CD1c-positive myeloid dendritic cell (primary cell): ENCODE data around the gene DPM3.
"Not testable (repeated sequence)": the region's sequence is repeated elsewhere in the genome, so short reads cannot be mapped to it uniquely, and the experiment has no call there.

Experiments
- DNase-seq: peaks from one replicate; pipeline ENCODE4 v3.0.0-alpha.2; 2016; ENCODE audit errors: extremely low spot score

DPM3 gene, protein sequence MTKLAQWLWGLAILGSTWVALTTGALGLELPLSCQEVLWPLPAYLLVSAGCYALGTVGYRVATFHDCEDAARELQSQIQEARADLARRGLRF

DNA sequence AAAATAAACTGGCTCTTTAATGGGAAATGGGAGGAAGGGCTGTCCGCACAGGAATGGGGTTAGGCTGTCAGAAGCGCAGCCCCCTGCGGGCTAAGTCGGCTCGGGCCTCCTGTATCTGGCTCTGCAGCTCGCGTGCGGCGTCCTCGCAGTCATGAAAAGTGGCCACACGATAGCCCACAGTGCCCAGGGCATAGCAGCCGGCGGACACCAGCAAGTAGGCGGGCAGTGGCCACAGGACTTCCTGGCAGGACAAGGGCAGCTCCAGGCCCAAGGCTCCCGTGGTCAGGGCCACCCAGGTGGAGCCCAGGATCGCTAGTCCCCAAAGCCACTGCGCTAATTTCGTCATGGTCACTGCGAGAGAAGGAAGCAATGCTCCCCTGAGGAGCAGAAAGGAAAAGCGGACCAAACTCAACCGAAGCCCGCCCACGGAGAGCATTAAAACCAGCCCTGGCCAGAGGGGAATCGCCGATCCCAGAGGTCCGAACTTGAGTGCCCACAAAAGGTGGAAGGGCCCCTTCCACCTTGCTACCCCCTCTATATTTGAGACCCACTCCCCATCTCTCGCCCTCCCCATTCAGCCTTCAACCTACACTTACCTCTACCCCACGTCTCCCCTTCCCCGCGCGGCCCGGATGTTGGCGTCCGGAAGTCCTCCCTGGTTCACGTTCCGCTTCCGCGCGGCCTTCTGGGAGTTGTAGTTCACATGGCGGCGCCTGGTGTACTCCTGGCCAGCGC lies at the start of gene DPM3:
DPM3 (minus strand) TSS at position 637 of the 735 bp plus-strand sequence; CDS start at position 346, 291 bp downstream.
- peak; percentile 94 for DNase-seq

DNA sequence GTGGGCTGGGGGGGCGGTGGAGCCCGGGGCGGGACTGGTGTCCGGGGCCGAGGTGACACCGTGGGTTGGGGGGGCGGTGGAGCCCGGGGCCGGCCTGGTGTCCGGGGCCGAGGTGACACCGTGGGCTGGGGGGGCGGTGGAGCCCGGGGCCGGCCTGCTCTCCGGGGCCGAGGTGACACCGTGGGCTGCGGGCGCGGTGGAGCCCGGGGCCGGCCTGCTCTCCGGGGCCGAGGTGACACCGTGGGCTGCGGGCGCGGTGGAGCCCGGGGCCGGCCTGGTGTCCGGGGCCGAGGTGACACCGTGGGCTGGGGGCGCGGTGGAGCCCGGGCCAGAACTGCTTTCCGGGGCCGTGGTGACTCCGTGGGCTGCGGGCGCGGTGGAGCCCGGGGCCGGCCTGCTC lies 49.6 kb upstream of the DPM3 start:
- DNase-seq = not testable (repeated sequence)

DNA sequence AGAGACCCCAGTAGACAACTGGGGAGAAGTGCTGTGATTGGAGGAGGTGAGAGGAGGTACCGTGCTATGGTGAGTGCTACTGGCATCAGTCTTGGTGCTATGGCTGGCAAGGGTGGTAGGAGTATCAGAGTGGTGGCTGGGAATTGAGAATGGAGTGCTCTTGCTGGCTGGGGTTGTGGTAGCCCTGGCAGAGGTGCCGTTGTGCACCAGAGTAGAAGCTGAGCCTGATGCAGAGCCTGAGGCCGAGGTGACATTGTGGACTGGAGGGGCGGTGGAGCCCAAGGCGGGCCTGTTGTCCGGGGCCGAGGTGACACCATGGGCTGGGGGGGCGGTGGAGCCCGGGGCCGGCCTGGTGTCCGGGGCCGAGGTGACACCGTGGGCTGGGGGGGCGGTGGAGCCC lies 47.9 kb upstream of the DPM3 start:
- DNase-seq = no peak

DNA sequence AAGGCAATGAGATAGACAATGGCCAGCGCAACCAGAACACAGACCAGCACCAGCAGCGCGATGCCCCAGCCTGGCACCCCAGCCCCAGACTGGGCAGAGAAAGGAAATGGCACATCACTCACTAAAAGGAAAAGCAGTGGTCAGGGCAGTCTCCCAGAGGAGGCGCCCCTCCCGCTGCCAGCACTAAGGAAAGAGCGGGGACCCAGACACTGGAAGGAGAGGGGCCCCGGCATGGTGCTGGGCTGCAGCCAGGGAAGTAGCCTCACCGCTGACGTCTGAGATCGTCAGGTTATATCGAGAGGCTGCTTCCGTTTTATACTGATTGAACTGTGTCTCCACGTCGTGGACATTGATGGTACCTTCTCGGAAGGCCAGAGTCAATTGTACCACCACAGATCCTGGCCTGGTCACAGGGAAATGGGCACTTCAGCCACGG lies 47.1 kb upstream of the DPM3 start:
- DNase-seq = no peak

DNA sequence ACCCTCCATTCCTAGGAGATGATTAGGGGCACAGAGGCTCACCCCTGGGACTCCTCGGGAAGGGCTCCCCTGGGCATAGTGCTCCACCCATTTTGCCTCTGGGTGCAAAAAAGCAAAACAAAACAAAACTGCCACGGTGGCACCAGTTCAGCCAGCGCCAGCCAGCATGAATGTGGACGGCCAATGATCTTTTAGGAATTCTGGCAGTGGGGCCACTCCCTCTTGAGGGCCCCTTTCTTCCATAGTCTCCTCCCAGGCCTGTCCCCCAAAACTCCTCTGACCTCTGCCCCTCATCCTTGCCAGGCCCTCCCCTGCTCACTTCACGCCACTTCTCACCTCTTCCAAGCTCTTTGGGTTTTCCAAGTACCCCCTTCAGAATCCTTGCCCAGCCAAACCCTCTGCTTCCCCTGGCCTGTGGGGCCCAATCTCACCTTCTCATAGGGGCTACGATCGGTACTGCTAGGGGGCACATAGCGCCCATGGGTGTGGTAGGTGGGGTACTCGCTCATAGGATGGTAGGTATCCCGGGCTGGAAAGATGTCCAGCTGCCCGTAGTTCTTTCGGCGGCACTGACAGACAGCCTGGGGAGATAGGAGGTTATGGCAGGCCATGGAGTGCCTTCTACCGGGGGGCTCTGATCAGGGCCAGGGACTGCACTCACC lies 46.6 kb upstream of the DPM3 start:
- DNase-seq = no peak

DNA sequence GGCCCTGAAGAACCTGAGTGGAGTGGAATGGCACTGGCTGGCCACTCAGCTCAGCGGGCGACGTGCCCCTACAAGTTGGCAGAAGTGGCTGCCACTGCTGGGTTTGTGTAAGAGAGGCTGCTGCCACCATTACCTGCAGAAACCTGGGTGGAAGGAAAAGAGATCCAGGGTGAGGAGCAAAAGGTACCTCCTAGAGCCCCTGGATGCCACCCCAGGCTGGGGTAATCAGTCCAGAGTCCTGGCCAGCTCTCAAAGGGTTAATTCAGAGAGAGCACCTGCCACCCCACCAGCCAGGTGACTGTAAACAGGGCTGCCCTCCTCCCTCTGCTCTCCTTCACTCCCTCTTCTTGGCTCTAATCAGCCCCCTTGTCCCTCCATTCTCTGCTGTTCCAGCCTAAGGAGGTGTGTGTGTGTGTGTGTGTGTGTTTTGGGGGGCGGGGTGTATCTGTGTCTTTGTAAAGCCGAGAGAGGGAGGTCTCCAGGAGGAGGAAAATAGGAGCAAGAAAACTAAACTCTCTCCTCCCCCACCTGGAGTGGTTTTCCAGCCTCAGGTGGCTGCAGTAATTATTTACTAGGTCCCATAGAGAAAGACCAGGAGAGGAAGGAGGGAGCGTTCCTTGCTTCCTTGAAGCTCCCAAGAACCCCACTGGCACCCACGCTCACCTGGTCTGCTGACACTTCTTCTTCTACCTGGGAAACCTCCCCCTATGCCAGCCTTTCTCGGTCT lies 45.9 kb upstream of the DPM3 start:
- DNase-seq = no peak

DNA sequence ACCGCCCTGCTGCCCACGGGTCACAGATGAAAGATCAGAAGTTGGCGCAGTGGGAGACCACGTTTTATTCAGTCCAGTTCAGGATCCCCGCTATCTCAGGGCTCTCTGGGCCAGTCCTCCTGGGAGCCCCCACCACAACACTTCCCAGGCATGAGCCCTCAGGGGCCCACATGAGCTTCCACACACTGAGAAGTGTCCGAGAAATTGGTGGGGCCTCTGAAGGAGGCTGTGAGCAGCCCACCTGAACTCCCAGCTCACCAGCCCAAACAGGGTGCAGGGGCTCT lies 45.4 kb upstream of the DPM3 start:
- DNase-seq = no peak

DNA sequence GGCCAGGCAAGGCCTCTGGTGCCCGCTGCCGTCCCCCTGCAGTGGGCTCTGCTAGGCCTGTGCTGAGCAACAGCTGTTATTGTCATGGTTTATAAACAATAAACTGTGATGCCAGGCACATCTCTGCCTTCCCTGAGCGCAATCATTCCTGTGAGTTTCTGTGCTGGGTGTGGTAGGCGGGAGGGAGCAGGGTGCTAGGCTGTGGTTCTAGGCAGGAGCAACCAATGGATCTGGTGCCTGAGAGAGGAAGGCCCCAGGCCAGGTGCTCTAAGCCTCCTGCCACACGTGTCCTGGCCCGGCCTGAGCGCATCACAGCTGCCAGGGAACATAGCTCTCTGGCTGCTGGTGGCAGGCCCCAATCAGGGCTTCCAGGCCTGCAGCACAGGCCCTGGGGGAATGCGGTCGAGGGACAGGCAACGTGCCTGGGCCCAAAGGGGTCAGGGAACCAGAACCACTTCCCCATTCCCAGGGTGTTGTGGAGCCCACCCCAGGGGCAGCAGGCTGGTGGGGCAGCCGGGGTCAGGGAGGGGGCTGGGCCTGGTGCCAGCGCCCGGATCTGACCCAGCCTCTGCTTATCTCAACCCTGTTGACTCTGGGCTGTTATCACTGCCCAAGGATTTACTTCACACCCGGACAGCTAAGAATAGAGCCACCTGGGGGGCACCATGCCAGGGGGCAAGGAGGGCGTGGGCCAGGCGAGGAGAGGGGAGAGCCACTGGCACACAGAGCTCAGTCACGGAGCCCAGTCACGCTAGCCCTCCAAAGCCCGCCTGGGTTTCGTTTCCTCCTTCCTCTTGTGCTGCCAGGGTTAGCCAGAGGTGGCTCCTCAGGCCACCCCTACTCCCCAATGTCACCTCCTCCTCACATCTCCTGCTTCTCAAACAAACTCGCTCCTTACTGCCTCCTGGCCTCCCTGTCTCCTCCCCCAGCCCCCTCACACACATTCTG lies 44.8 kb upstream of the DPM3 start:
- peak; percentile 91 for DNase-seq

DNA sequence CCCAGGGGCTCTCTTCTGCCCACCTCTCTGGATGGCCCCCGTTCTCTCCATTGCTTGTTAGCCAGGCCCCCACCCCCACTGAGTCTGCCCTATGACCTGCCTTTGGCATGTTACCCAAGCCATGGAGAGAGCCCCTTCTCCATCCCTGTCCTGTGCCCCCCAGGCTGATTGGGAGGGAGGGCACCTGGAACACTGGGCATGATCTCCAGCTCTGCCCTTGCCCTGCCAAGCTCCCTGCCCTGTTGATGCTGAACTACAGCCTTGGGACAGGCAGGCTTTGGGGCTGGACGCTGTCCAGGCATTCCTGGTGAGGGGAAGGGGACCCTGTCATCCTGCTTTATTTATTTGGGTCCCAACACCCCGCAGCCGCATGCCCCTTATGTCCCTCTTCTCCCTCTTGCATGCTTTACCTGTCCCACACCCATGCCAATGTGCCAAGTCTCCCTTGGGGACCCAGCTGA lies 44.0 kb upstream of the DPM3 start:
- no peak for DNase-seq

DNA sequence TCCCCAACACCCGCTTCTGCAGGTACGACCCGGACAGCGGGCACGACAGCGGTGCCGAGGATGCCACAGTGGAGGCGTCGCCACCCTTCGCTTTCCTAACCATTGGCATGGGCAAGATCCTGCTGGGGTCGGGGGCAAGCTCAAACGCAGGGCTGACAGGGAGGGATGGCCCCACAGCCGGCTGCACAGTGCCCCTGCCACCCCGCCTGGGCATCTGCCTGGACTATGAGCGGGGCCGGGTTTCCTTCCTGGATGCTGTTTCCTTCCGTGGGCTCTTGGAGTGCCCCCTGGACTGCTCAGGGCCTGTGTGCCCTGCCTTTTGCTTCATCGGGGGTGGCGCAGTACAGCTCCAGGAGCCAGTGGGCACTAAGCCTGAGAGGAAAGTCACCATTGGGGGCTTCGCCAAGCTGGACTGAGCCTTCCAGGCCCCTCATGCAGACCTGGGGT lies 43.5 kb upstream of the DPM3 start:
- DNase-seq = no peak

DNA sequence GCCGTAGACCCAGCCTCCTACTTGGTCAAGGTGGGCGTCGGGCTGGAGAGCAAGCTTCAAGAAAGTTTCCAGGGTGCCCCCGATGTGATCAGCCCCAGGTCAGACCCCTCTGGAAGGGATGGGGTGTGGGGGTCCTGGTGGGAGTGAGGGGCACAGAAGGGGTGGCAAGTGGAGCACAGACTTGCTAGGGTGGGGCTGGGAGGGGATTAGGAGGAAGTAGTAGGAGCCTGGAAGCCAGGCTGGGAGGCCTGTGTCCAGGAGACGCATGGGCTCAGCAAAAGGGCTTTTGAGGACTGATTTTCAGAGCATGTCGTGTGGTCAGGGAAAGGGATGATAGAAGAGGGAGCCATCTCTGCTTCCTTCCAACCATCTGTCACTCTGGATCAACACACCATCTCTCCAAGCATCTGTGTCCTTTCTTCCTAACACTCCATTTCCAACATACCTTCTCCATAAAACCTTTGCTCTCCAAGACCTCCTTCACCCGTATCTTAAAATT lies 41.8 kb upstream of the DPM3 start:
- no peak for DNase-seq

DNA sequence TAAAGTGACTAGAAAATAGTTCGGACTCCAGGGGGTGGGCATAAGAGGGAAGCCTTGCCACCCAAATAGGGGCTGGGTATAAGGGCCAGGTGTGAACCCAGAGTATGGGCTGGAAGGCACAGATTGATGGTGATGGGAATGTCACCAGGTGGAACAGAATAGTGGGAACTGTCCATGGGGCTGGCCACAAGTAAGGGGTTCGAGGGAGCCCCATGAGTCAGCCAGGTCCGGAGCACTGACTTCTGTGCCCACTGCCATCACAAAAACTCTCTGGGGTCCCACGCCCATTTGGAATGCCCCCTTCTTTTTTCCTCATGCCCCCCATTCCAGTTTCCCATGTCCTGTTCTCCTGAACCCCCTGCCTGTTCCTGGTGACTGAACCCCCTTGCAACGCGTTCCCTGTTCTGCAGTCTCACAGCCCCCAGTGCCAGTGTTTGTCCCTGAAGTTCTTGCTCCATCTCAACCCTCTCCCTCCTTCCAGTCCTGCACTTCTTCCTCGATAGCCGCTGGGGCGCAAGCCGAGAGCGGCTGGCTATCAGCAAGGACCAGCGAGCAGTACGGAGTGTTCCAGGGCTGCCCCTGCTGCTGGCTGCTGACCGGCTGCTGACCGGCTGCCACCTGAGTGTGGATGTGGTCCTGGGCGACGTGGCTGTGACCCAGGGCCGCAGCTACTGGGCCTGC lies 41.2 kb upstream of the DPM3 start:
- no peak for DNase-seq

DNA sequence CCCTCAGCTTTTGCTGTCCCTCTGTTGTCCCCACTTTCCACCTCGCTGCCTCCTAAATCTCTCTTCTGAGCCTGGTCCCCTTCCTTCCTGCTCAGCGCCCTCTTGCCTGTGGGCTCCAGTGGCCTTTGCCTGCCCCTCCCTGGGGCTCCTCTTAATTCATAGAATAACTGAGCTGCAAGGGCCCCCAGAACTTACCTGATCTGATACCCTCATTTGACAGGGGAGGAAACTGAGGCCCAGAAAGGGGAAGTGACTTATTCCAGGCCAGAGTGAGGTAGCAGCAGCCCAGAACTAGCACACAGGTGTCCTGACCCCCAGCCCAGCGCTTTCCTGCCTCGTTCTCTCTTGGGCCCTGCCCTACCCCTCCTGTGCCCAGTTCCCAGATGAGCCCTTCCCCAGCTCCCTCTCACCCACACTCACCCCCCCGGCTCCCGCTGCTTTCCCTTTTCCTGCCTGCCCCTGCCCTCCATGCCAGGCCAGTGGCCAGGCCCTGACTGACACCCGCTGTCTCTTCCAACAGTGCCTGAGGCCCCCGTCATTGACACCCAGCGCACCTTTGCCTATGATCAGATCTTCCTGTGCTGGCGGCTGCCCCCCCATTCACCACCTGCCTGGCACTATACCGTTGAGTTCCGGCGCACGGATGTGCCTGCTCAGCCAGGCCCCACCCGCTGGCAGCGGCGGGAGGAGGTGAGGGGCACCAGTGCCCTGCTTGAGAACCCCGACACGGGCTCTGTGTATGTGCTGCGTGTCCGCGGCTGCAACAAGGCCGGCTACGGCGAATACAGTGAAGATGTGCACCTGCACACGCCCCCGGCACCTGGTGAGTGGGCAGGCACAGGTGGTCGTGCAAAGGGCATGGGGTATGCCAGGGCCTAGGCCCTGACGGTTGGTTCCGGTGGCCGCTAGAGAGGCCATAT lies 39.0 kb upstream of the DPM3 start:
- DNase-seq = no peak

DNA sequence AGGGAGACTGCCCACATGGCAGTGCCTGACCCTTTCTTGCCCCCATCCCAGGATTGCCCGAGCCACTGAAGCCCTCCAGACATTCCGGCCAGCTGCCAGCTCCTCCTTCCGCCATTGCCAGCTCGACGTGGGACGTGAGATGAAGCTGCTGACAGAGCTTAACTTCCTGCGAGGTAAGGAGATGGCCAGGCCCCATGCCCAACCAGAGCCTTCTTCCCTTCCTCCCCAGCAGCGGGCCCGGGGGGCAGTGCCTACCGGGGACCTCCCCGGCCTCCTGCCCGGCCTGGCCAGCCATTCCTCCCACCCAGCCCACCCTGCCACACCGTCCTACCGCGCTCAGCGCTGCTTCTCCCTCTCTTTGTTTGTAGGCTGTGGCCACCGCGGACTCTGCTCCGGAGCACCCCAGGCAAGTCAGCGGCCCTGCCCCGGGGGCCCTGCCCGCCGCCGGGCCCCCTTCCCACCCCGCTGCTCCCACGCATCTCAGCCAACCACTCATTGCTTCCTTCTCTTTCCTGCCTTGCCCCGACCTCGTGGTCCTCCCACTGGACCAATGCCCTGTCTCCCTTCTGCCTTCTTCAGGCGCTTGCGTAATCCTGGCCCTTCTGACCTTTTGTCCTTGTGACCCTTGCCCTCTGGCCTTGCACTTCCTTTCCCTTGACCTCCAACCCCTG lies 38.2 kb upstream of the DPM3 start:
- DNase-seq = peak; percentile 86

DNA sequence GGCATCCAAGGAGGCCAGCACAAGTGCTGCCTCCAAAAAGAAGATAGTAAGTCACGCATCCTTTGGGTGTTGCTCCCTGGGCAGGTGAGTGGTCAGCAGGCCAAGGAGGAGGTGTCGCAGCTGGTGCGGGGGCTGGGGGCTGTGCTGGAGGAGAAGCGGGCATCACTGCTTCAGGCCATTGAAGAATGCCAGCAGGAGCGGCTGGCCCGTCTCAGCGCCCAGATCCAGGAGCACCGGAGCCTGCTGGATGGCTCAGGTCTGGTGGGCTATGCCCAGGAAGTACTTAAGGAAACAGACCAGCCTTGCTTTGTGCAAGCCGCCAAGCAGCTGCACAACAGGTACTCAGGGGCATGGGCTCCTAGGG lies 37.6 kb upstream of the DPM3 start:
- no peak for DNase-seq

DNA sequence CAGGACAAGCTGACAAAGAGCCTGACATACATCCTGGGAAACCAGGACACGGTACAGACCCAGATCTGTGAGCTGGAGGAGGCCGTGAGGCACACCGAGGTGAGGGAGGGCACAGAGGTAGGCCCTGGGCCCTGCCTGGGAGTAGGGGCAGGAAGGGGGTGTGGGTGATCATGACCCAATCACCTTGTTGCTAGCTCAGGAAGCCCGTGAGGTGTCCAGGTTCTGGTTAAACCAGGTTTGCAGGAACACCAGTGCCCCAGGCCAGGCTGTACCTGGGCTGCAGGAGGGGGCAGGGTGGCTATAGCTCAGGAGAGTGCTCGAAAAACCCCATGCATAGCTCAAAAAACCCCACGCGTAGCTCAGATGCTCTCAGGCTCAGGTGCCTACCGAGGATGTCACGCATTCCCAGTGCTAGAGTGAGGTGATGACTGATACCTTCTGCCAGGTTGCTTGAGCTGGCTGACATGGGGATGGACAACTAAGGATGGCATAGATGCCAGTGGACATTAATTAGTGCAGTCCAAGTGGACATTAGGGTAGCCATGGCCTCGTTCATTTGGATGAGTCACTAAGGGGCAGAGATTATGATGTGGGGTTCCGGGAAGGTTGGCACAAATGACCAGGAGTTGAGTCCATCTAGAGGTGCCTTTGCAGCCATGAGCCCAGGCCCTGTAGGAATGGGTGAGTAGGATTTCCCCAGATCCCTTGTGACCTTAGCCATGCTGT lies 37.0 kb upstream of the DPM3 start:
- no peak for DNase-seq

DNA sequence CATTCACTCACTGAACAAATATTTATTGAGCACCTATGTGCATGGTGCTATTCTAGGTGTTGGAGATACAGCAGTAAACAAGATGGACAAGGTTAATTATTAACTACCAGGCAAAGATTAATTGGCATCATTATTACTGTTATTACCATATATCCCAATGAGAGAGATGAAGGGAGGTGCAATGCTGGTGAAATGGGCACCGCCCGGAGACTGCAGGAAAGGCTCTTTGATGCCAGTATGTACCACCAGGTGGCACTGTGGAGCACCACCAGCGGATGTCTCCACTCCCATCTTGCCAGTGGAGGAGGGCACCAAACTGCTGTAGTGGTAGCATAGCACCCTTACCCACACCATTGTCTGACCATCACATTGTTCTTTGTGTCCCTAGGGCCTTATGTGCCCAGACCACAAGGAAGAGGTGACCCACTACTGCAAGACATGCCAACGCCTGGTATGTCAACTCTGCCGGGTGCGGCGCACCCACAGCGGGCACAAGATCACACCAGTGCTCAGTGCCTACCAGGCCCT lies 36.3 kb upstream of the DPM3 start:
- peak; percentile 87 for DNase-seq

DNA sequence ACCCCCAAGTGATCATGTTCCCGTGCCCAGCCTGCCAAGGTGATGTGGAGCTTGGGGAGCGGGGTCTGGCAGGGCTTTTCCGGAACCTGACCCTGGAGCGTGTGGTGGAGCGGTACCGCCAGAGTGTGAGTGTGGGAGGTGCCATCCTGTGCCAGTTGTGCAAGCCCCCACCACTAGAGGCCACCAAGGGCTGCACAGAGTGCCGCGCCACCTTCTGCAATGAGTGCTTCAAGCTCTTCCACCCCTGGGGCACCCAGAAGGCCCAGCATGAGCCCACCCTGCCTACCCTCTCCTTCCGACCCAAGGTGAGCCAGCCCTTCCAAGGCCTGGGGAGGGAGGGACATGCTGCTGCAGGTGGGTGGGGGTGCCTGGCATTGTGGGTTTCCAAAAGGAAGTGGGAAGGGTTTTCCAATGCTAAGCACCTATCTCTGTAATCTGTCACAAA lies 35.6 kb upstream of the DPM3 start:
- DNase-seq = peak; percentile 29
